K562 (cell line): ENCODE results near the gene ZNF620. TPM values are rescaled to one million over a fixed set of nuclear protein-coding genes. Genes with fewer than 3 reads are reported as not detected.

Experiments
- CBX1 ChIP-seq: sonication (generic); IDR thresholded peaks from 2 replicates; pipeline ENCODE4 v1.6.1; 2016; ENCODE audit warnings: antibody characterized with exemption, low read depth, mild to moderate bottlenecking
- CBX2 ChIP-seq: fragments of 200-600 bp; sonication (generic); IDR thresholded peaks from one replicate; pipeline ENCODE4 v1.6.1; 2012; ENCODE audit warnings: mild to moderate bottlenecking, low read length, inconsistent platforms; ENCODE audit not compliant: insufficient read depth, poor library complexity, severe bottlenecking
- E2F1 ChIP-seq: sonication (generic); formaldehyde crosslinking; IDR thresholded peaks from 2 replicates; pipeline ENCODE4 v1.8.1; 2023; ENCODE audit warnings: mild to moderate bottlenecking, missing genetic modification reagents, moderate library complexity
- EGR1 ChIP-seq: fragments of 450-650 bp; conservative IDR thresholded peaks from 2 replicates; pipeline ENCODE4 v1.6.1; 2017; ENCODE audit warnings: mild to moderate bottlenecking
- ELF2 ChIP-seq: fragments of 250-450 bp; sonication (Bioruptor Pico); IDR thresholded peaks from 2 replicates; pipeline ENCODE4 v1.5.0; 2021; ENCODE audit warnings: mild to moderate bottlenecking
- ETV5 ChIP-seq: sonication (generic); formaldehyde crosslinking; IDR thresholded peaks from 2 replicates; pipeline ENCODE4 v1.4.0; 2020; ENCODE audit warnings: low read depth, mild to moderate bottlenecking, missing genetic modification reagents
- FOXK2 ChIP-seq, 2 experiments: fragments of 450-650 bp; IDR thresholded peaks in 1 of 2; conservative IDR thresholded peaks in 1 of 2; 2 replicates each; pipeline ENCODE4 v1.6.1; 2016; ENCODE audit warnings: low read depth in 2 of 2, mild to moderate bottlenecking in 1 of 2
- ID3 ChIP-seq, 2 experiments: fragments of 250-450 bp in 1 of 2; fragments of 450-650 bp in 1 of 2; sonication (Bioruptor Pico) in 1 of 2; IDR thresholded peaks; 2 replicates each; pipeline versions ENCODE4 v1.6.1 to v1.8.0; 2016 to 2021; ENCODE audit warnings: mild to moderate bottlenecking in 2 of 2, moderate library complexity in 2 of 2, missing compliant biosample characterization in 1 of 2, missing genetic modification characterization in 1 of 2
- IRF1 ChIP-seq: sonication (generic); formaldehyde crosslinking; IDR thresholded peaks from 2 replicates; pipeline ENCODE4 v1.8.0; 2022; ENCODE audit warnings: missing genetic modification reagents, mild to moderate bottlenecking, borderline replicate concordance
- NFE2 ChIP-seq: IDR thresholded peaks from 2 replicates; pipeline ENCODE4 v1.6.1; 2014; ENCODE audit warnings: antibody characterized with exemption, low read depth
- PRPF4 ChIP-seq: fragments of 200-400 bp; formaldehyde crosslinking; IDR thresholded peaks from one replicate; pipeline ENCODE4 v1.6.1; 2017; ENCODE audit warnings: low read length, low read depth, mild to moderate bottlenecking; ENCODE audit not compliant: insufficient read depth, poor library complexity, severe bottlenecking
- RBFOX2 ChIP-seq: fragments of 200-400 bp; formaldehyde crosslinking; IDR thresholded peaks from 2 replicates; pipeline ENCODE4 v1.6.1; 2017; ENCODE audit warnings: low read depth, mild to moderate bottlenecking, low read length, moderate library complexity
- SMARCB1 ChIP-seq: IDR thresholded peaks from 2 replicates; pipeline ENCODE4 v1.6.1; 2011; ENCODE audit warnings: improper control_type of control experiment, low read depth; ENCODE audit not compliant: insufficient read length
- SRF ChIP-seq, 2 experiments: fragments of 250-450, 450-650 bp in 1 of 2; sonication (Bioruptor Pico) in 1 of 2; sonication (generic) in 1 of 2; formaldehyde crosslinking; IDR thresholded peaks; 2 replicates each; pipeline versions ENCODE4 v1.5.0 to v1.5.1; 2020 to 2022; ENCODE audit warnings: mild to moderate bottlenecking in 1 of 2, missing genetic modification reagents in 1 of 2
- SUPT5H ChIP-seq: fragments of 450-650 bp; IDR thresholded peaks from 2 replicates; pipeline ENCODE4 v1.6.1; 2016
- TOE1 ChIP-seq, 2 experiments: fragments of 450-650 bp in 1 of 2; sonication (generic) in 1 of 2; formaldehyde crosslinking in 1 of 2; IDR thresholded peaks; 2 replicates each; pipeline versions ENCODE4 v1.7.1 to v1.8.0; 2016 to 2022; ENCODE audit warnings: borderline replicate concordance in 2 of 2, mild to moderate bottlenecking in 2 of 2, antibody characterized with exemption in 1 of 2, inconsistent platforms in 1 of 2, low read depth in 1 of 2, missing genetic modification reagents in 1 of 2, moderate library complexity in 1 of 2
- USF1 ChIP-seq: sonication (generic); formaldehyde crosslinking; IDR thresholded peaks from 2 replicates; pipeline ENCODE4 v1.9.0; 2022; ENCODE audit warnings: mild to moderate bottlenecking, missing genetic modification reagents
- ZNF395 ChIP-seq: fragments of 200-800 bp; sonication (Bioruptor generic); IDR thresholded peaks from 2 replicates; pipeline ENCODE4 v1.6.1; 2017; ENCODE audit warnings: missing genetic modification characterization, missing compliant biosample characterization
- polyA plus RNA-seq, 8 experiments: library from polyadenylated mRNA; depleted of rRNA in 4 of 8; stranded (reverse) in 5 of 8; unstranded in 3 of 8; fragments of >200 nt; fragmentation: Nextera tagmentation in 2 of 8; fragmentation: Illumina TruSeq in 1 of 8; extraction: Ambion mirVana in 2 of 8; extraction: Trizol in 1 of 8; gene quantifications; 2 replicates each; pipeline versions ENCODE4 v1.2.1 to v1.2.3, GENCODE V29; 2011 to 2014; ENCODE audit warnings: inconsistent platforms in 1 of 8, missing spikeins in 1 of 8
- total RNA-seq, 7 experiments: library from RNA; depleted of rRNA in 6 of 7; stranded (reverse); fragments of >200 nt in 6 of 7; fragmentation: Illumina TruSeq in 2 of 7; extraction: Trizol in 2 of 7; gene quantifications; 2 replicates each; pipeline versions ENCODE4 v1.2.1 to v1.2.3, GENCODE V29; 2011 to 2021; ENCODE audit warnings: low replicate concordance in 1 of 7

Gene ZNF620
- total and polyA plus RNA-seq, 9 of the 15 experiments (the other 6 are each of a cell fraction or from before 2014, with no cell fraction given) = 1.2 to 5.5 (median 3.3) TPM

- TF ChIP-seq USF1 (CRISPR knock-in tag) = no peak
- TF ChIP-seq CBX2 = no peak
- TF ChIP-seq SRF (CRISPR knock-in tag; IDR thresholded peaks at IDR 0.05) = 0 out of 4 replicates have a peak, but pooled peaks of 1 of the 2 experiments have one; percentile 27
- TF ChIP-seq TOE1 (IDR thresholded peaks at IDR 0.05; ENCODE audit: borderline replicate concordance) = peak; percentile 42; the same call in 1 of the 2 replicates
- no peak for TF ChIP-seq TOE1 (CRISPR knock-in tag; IDR thresholded peaks at IDR 0.05; ENCODE audit: borderline replicate concordance, low read depth)
- TF ChIP-seq ID3 (CRISPR knock-in tag; IDR thresholded peaks at IDR 0.05) = no peak
- TF ChIP-seq ID3 (tag; IDR thresholded peaks at IDR 0.05) = no peak
- peak; percentile 88 for TF ChIP-seq ELF2 (CRISPR knock-in tag)
- no peak for TF ChIP-seq PRPF4
- peak; percentile 90 for TF ChIP-seq RBFOX2
- TF ChIP-seq ZNF395 (CRISPR knock-in tag) = no peak; the same call in 1 of the 2 replicates
- TF ChIP-seq CBX1 = no peak; the same call in 1 of the 2 replicates
- TF ChIP-seq E2F1 = 0 out of 2 replicates have a peak, but pooled peaks have one; percentile 59
- TF ChIP-seq FOXK2 (conservative IDR thresholded peaks at IDR 0.05 in 1 of 2, IDR thresholded peaks at IDR 0.05 in 1 of 2; ENCODE audit: low read depth in 2 of 2) = peak; percentile 51 to 58; a peak in 1 of 4 replicates
- no peak for TF ChIP-seq SMARCB1
- TF ChIP-seq SUPT5H = peak; percentile 83
- TF ChIP-seq IRF1 (CRISPR knock-in tag) = no peak
- no peak for TF ChIP-seq EGR1
- TF ChIP-seq ETV5 (CRISPR knock-in tag) = peak; percentile 20; the same call in 1 of the 2 replicates
- no peak for TF ChIP-seq NFE2
These were observed 29.1 kb upstream of the ZNF620 start, which contains the start of gene ZNF619 (continued) for GRCh38 chr3:40476478-40477470.
